Mesothelial cell of epicardium (in vitro differentiated cells): ENCODE results near the gene WWC2. TPM values are rescaled to one million over a fixed set of nuclear protein-coding genes. Genes with fewer than 3 reads are reported as not detected.

Source experiments
- DNase-seq, 2 experiments: peaks; one replicate each; pipeline ENCODE4 v3.0.0; 2021; ENCODE audit warnings: low spot score in 2 of 2; ENCODE audit not compliant: unreplicated experiment in 2 of 2
- H3K27ac Mint-ChIP-seq: 2 replicates; pipeline ENCODE4 v1.8.0; 2021; ENCODE audit warnings: mixed read lengths
- H3K27me3 Mint-ChIP-seq: 2 replicates; pipeline ENCODE4 v1.8.0; 2021; ENCODE audit warnings: low read depth, mixed read lengths
- H3K36me3 Mint-ChIP-seq: 2 replicates; pipeline ENCODE4 v1.8.0; 2021; ENCODE audit warnings: mixed read lengths
- H3K4me1 Mint-ChIP-seq: 2 replicates; pipeline ENCODE4 v1.8.0; 2021; ENCODE audit warnings: mixed read lengths
- H3K4me3 Mint-ChIP-seq: 2 replicates; pipeline ENCODE4 v1.8.0; 2021; ENCODE audit warnings: mild to moderate bottlenecking, moderate library complexity, mixed read lengths
- H3K9me3 Mint-ChIP-seq: 2 replicates; pipeline ENCODE4 v1.8.0; 2021; ENCODE audit warnings: mixed read lengths
- total RNA-seq: library from RNA; stranded (reverse); gene quantifications from 3 replicates; pipeline ENCODE4 v1.2.1, GENCODE V29; 2021
- TF ChIP-seq, protein P1 (sequence below): fragments of 200-600 bp; sonication (generic); IDR thresholded peaks from one replicate; pipeline ENCODE4 v1.5.0; 2021; ENCODE audit warnings: antibody characterized with exemption; ENCODE audit not compliant: unreplicated experiment

Gene WWC2
- total RNA-seq, 1 donor from 2014 or later = 64.1 TPM

GRCh38 chr4:183360161-183360919, 261.3 kb downstream of the WWC2 start:
- H3K36me3 Mint-ChIP-seq = no peaks in the 10 kb centered on the region
- no peak overlapping the region for H3K27ac Mint-ChIP-seq
- peaks cover 27% of the 10 kb centered on the region for H3K4me1 Mint-ChIP-seq
- H3K9me3 Mint-ChIP-seq = no peaks in the 10 kb centered on the region
- TF ChIP-seq, protein P1, sequence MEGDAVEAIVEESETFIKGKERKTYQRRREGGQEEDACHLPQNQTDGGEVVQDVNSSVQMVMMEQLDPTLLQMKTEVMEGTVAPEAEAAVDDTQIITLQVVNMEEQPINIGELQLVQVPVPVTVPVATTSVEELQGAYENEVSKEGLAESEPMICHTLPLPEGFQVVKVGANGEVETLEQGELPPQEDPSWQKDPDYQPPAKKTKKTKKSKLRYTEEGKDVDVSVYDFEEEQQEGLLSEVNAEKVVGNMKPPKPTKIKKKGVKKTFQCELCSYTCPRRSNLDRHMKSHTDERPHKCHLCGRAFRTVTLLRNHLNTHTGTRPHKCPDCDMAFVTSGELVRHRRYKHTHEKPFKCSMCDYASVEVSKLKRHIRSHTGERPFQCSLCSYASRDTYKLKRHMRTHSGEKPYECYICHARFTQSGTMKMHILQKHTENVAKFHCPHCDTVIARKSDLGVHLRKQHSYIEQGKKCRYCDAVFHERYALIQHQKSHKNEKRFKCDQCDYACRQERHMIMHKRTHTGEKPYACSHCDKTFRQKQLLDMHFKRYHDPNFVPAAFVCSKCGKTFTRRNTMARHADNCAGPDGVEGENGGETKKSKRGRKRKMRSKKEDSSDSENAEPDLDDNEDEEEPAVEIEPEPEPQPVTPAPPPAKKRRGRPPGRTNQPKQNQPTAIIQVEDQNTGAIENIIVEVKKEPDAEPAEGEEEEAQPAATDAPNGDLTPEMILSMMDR = no peak
- H3K4me3 Mint-ChIP-seq = no peak overlapping the region
- DNase-seq = no peak
- no peaks in the 10 kb centered on the region for H3K27me3 Mint-ChIP-seq

DNA sequence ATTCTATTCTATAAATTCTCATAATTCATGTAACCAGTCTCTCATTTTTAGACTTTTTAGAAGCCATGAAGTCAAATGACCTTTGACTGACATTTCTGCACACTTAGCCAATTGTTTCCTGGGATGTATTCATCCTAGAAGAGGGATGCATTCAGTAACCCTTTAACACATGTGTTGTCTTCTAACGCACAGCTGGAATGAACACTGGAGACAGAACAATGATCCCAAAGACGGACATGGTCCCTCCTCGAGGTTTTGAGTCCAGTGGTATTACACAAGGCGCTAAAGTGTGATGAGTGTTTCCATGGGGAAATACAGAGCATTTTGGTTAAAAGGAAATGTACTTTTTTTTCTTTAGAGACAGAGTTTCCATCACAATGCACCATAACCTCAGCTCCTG, 263.0 kb downstream of the WWC2 start:
- Mint-ChIP-seq H3K4me1 (peaks cover 11% of the 10 kb centered on the region), H3K4me3 (no peak overlapping the region), H3K36me3 (no peaks in the 10 kb centered on the region), H3K27me3 (no peaks in the 10 kb centered on the region), H3K9me3 (no peaks in the 10 kb centered on the region), H3K27ac (no peak overlapping the region)
- DNase-seq = no peak
- TF ChIP-seq, protein P1 = no peak

DNA sequence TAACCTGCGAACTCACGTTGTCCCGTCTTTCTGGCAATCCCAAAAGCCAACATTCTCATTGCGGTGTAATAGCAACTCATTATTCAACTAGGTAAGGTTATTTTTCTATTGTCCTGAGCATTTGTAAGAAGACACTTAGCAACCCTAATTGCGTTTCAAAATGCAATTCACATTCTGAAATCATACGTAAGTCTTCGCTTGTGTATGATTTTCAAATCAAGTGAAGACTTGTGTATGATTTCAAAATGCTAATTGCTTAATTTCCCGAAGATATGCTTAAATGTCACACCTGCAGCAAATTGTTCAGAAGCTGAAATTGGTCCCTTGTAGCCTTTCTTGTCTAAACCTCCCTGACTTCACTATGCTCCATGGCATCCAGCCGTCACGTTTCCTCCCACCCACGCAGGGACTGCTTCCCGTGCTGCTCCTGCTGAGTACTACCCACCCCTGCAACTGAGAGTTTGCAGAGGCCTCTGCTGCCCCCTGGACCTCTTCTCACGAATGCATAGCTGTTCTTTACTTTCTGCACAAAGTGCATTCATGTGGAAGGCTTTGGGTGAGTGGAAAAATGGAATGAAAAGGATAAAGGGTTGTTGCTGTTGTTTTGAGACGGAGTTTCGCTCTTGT, 264.0 kb downstream of the WWC2 start:
- H3K4me3 Mint-ChIP-seq = no peak overlapping the region
- H3K27ac Mint-ChIP-seq = no peak overlapping the region
- no peaks in the 10 kb centered on the region for H3K9me3 Mint-ChIP-seq
- H3K27me3 Mint-ChIP-seq = no peaks in the 10 kb centered on the region
- DNase-seq = no peak
- no peaks in the 10 kb centered on the region for H3K36me3 Mint-ChIP-seq
- H3K4me1 Mint-ChIP-seq = peaks cover 10% of the 10 kb centered on the region
- TF ChIP-seq, protein P1 = no peak

GRCh38 chr4:183364025-183364424, 265.0 kb downstream of the WWC2 start:
- Mint-ChIP-seq H3K4me3 (no peak overlapping the region), H3K27ac (no peak overlapping the region), H3K36me3 (no peaks in the 10 kb centered on the region), H3K4me1 (peaks cover 10% of the 10 kb centered on the region), H3K27me3 (no peaks in the 10 kb centered on the region), H3K9me3 (no peaks in the 10 kb centered on the region)
- DNase-seq = no peak
- TF ChIP-seq, protein P1 = no peak

DNA sequence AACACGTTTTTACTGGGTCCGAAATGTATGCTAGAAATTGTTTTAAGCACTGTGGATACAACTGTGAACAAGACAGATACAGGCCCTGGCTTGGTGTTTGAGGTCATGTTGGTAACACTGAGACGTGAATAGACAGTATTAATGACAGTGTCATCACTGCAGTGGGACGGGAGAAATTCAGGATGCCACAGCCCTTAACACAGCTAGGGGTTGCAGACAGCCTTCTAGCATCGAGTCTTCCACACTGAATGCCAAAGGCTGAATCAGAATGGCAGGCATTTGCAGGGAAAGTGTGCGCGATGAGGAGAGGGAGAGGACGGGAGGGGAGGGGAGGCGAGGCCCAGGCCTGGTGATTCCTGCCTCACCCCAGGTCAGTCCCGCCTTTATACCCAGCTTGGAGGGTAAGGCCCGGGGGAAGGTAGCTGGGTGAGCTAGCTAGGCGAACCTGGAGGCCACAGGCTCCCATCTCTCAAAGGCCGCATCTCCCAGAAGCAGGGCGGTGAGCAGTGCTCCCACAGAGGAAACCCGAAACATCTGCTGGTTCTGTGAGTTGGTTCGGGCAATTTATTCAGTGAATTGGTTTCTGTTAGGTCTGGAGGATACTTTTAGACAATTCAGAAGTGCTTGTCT, 267.3 kb downstream of the WWC2 start:
- no peak overlapping the region for H3K4me3 Mint-ChIP-seq
- H3K4me1 Mint-ChIP-seq = peaks cover 14% of the 10 kb centered on the region
- H3K9me3 Mint-ChIP-seq = no peaks in the 10 kb centered on the region
- no peak for DNase-seq
- H3K27ac Mint-ChIP-seq = no peak overlapping the region
- H3K27me3 Mint-ChIP-seq = no peaks in the 10 kb centered on the region
- TF ChIP-seq, protein P1 = no peak
- H3K36me3 Mint-ChIP-seq = no peaks in the 10 kb centered on the region
